DOHH2 (cell line): ENCODE data around the gene FSD1.

ENCODE experiments used
- H3F3A ChIP-seq: fragments of 200-600 bp; sonication (generic), shearing (Covaris generic); 2 replicates; pipeline ENCODE4 v1.6.0; 2016; ENCODE audit warnings: antibody characterized with exemption, mild to moderate bottlenecking; ENCODE audit not compliant: control insufficient read depth, insufficient read depth
- H3K27ac ChIP-seq: fragments of 200-600 bp; sonication (generic); 2 replicates; pipeline ENCODE4 v1.5.1; 2014; ENCODE audit warnings: low read depth, mild to moderate bottlenecking, low read length, moderate library complexity
- H3K27me3 ChIP-seq: fragments of 200-600 bp; sonication (generic); 2 replicates; pipeline ENCODE4 v1.6.1; 2014; ENCODE audit warnings: mild to moderate bottlenecking, low read length, mixed read lengths; ENCODE audit not compliant: control insufficient read depth
- H3K36me3 ChIP-seq: fragments of 200-600 bp; sonication (generic); 2 replicates; pipeline ENCODE4 v1.6.1; 2014; ENCODE audit warnings: mild to moderate bottlenecking, low read length, moderate library complexity, mixed read lengths; ENCODE audit not compliant: control insufficient read depth
- H3K4me1 ChIP-seq: fragments of 200-600 bp; sonication (generic); 2 replicates; pipeline ENCODE4 v1.6.1; 2014; ENCODE audit warnings: mild to moderate bottlenecking, low read length, mixed read lengths; ENCODE audit not compliant: control insufficient read depth
- H3K4me2 ChIP-seq: fragments of 200-600 bp; sonication (generic); 2 replicates; pipeline ENCODE4 v1.6.0; 2014; ENCODE audit warnings: mild to moderate bottlenecking, low read length, moderate library complexity
- H3K4me3 ChIP-seq: fragments of 200-600 bp; sonication (generic); 2 replicates; pipeline ENCODE4 v1.5.1; 2014; ENCODE audit warnings: mild to moderate bottlenecking, low read length, mixed read lengths
- H3K79me2 ChIP-seq: fragments of 200-600 bp; sonication (generic); 2 replicates; pipeline ENCODE4 v1.6.1; 2014; ENCODE audit warnings: mild to moderate bottlenecking, low read length, mixed read lengths; ENCODE audit not compliant: control insufficient read depth
- H3K9me2 ChIP-seq: fragments of 200-600 bp; sonication (generic); replicated peaks from 2 replicates; pipeline ENCODE4 v1.6.1; 2014; ENCODE audit warnings: mild to moderate bottlenecking, low read length, mixed read lengths; ENCODE audit not compliant: control insufficient read depth
- H3K9me3 ChIP-seq: fragments of 200-600 bp; sonication (generic); 2 replicates; pipeline ENCODE4 v1.6.1; 2014; ENCODE audit warnings: antibody characterized with exemption, low read length, mixed read lengths; ENCODE audit not compliant: control insufficient read depth, insufficient read depth
- H4K20me1 ChIP-seq: fragments of 200-600 bp; sonication (generic); 2 replicates; pipeline ENCODE4 v1.6.0; 2014; ENCODE audit warnings: low read depth, mild to moderate bottlenecking, antibody characterized with exemption, low read length, moderate library complexity; ENCODE audit not compliant: control insufficient read depth, insufficient read depth
- CTCF ChIP-seq: fragments of 200-600 bp; sonication (generic); IDR thresholded peaks from one replicate; pipeline ENCODE4 v1.5.1; 2014; ENCODE audit warnings: antibody characterized with exemption, mild to moderate bottlenecking, low read depth, low read length; ENCODE audit not compliant: poor library complexity, severe bottlenecking
- EZH2phosphoT487 ChIP-seq: fragments of 200-600 bp; sonication (generic); IDR thresholded peaks from 2 replicates; pipeline ENCODE4 v1.6.1; 2017; ENCODE audit warnings: borderline replicate concordance, mild to moderate bottlenecking, antibody characterized with exemption, low read length, moderate library complexity, mixed read lengths

FSD1 gene

GRCh38 chr19:4316956-4317355, 12.6 kb downstream of the FSD1 start:
- Histone ChIP-seq H3K9me3 (peaks cover 13% of the 10 kb centered on the region; the same call in 1 of the 2 replicates), H3K36me3 (no peaks in the 10 kb centered on the region), H3K27me3 (no peaks in the 10 kb centered on the region), H3K4me2 (no peak overlapping the region), H3K4me3 (no peak overlapping the region), H3K9me2 (no peaks in the 10 kb centered on the region), H3K27ac (no peak overlapping the region), H3F3A (no peaks in the 10 kb centered on the region), H4K20me1 (no peaks in the 10 kb centered on the region), H3K4me1 (no peaks in the 10 kb centered on the region), H3K79me2 (no peaks in the 10 kb centered on the region)
- TF ChIP-seq EZH2phosphoT487 (no peak), CTCF (no peak)

- Histone ChIP-seq H3K36me3 (no peaks in the 10 kb centered on the region), H3K4me2 (no peak overlapping the region)
Observed at GRCh38 chr19:4318460-4318859, 14.1 kb downstream of the FSD1 start.

GRCh38 chr19:4319067-4319718, 14.8 kb downstream of the FSD1 start:
- H3K27ac ChIP-seq = no peak overlapping the region
- no peaks in the 10 kb centered on the region for H4K20me1 ChIP-seq

More at GRCh38 chr19:4318460-4318859, 14.1 kb downstream of the FSD1 start:
- Histone ChIP-seq H3K27me3 (no peaks in the 10 kb centered on the region), H4K20me1 (no peaks in the 10 kb centered on the region), H3K27ac (no peak overlapping the region), H3K9me3 (peaks cover 14% of the 10 kb centered on the region; the same call in 1 of the 2 replicates), H3K4me1 (no peaks in the 10 kb centered on the region), H3K9me2 (no peaks in the 10 kb centered on the region), H3F3A (no peaks in the 10 kb centered on the region), H3K79me2 (no peaks in the 10 kb centered on the region), H3K4me3 (no peak overlapping the region)
- TF ChIP-seq EZH2phosphoT487 = no peak
- no peak for TF ChIP-seq CTCF

More at GRCh38 chr19:4319067-4319718, 14.8 kb downstream of the FSD1 start:
- no peaks in the 10 kb centered on the region for H3K27me3 ChIP-seq
- no peaks in the 10 kb centered on the region for H3K36me3 ChIP-seq
- H3K4me1 ChIP-seq = no peaks in the 10 kb centered on the region
- TF ChIP-seq CTCF = no peak
- TF ChIP-seq EZH2phosphoT487 = no peak
- no peaks in the 10 kb centered on the region for H3K9me2 ChIP-seq
- H3K9me3 ChIP-seq = peaks cover 14% of the 10 kb centered on the region; the same call in 1 of the 2 replicates
- H3K4me3 ChIP-seq = no peak overlapping the region
- H3K79me2 ChIP-seq = no peaks in the 10 kb centered on the region
- no peaks in the 10 kb centered on the region for H3F3A ChIP-seq
- no peak overlapping the region for H3K4me2 ChIP-seq
